DMS114 treated with DMSO at 0.1 percent for 48 hours (cell line): ENCODE measurements around the gene KCNC3.

ENCODE experiments used
- DNase-seq: peaks from one replicate; lab custom pipeline; 2025; ENCODE audit not compliant: unreplicated experiment; lab: John Stamatoyannopoulos, UW

Gene KCNC3

DNA sequence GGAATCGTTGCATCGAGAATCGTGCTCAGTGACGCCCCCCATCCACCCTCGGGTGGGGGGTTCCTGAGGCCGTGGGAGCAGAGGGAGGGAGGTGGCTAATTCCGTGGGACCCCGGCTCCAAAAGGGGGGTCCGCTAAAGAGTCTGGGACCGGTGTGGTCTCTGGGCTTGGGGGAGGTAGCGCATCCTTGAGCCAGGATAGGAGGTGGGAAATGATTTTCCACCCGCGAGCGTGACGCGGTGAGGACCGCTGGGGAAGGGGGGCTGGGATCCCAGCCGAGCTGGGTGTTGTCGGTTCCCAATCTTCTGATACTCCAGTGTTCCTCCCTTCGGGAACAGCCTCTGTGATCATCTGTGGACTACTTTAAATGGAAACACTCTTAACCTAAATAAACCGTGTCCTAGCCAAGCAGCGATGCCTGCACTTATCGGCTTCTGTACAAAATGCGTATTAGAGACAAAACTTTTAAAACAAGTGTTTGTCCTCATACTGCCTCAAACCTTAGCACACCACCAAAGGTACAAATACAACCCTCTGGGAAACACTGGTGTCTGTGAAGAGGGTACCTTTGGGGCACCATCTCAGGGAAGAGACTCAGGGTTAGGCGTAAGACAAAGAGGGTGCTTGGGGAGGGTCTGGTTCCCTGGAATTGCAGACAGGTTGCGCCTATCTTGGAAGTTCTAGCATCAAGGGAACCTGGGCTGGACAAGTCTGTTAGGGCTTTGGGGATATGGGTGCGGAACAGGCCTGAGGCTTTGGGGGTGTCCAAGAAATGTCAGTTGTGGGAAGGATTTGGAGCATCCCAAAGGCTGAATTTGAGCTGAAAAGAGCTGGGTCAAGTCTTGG, 16.0 kb downstream of the KCNC3 start:
- no peak for DNase-seq

DNA sequence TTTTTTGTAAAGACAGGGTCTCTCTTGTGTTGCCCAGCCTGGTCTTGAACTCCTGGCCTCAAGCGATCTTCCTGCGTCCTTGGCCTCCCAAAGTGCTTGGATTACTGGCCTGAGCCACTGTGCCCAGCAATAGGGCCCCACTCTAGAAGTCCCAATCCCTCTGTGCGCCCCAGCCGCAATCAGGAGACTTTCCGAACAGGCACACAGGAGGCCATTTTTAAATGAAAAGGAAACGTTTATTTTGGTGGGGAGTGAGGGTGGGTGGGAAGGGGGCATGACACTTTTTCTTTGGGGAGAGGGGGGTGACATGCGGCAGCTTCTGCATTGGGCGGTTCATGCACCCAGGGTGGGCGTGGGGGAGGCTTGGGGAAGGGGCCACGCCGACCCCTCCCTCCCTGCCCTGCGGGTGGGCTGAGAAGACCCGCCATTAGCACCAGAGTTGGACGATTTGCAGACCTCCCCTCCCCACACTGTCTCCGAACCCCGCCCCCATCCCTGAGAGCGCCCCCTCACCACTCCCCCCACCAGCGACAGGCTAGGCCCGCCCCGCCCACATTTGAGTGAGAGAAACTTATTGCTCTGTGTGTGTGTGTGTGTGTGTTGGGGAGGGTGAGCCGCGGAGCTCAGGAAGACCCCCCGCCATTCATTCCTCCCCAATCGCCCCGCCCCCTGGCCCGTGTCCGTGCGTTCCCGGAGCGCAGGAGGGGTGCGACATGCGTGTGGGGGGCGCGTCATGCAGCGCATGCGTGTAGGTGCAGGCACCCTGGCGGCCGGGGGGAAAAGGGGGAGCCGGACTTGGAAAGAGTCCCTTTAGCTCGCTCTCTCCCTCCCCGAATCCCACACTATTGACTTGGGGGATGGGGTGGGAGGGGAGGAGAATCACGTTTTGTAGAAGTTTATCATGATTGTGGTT, 17.2 kb downstream of the KCNC3 start:
- peak; percentile 51 for DNase-seq

DNA sequence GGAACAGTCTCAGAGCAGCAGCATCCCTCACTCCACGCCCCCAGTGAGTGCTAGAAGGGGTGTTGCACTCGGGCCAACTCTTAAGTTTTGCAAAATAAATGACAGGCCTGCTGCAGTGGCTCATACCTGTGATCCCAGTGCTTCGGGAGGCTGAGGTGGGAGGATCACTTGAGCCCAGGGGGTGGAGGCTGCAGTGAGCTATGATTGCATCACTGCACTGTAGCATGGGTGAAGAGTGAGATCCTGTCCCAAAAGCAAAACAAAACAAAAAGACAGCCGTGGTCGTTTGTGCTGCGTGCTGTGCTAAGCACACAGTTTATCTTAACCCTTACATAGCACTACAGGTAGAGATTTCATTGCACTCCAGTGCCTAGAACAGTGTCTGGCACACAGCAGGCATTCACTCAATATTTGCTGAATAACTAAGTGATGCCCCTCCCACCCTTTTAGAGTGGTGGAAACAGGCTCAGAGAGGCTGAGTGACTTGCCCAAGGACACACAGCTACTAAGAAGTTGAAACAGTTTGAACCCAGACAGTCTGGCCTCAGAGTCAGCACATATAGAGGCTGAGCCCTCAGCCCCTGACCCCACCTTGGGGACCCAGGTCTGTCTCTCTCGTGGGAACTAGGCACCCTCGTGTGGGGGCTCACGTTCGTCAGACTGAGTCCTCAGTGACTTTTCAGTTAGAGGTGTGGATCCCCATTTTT, 18.3 kb downstream of the KCNC3 start:
- no peak for DNase-seq

DNA sequence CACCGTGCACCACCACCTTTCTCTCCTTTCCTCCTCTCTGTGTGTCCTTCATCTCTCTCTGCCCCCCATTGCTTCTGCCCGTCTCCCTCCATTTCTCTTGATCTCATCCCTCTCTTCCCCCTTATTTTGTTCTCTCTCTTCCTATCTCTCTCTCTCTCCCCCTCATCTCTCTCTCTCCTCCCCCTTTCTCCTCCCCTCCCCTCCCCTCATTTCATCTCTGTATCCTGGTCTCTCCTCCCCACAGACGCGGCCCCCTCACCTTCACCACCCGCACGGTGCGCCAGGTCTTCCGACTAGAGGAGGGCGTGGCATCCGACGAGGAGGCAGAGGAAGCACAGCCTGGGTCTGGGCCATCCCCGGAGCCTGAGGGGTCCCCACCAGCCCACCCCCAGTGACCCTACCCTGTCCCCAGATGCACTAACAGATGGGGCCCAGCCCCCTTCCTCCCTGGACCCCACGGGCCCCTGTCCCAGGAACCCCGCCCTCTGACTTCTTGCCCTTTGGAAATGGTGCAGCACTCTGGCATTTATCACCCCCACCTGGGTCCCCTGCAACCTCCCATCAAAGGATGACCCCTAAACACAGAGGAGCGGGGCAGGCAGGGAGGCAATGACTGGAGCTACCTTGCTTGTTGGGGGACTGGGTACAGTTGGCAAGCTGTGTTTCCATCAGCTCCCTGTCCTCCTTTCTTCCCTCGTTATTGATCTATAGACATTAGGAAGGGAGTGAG, 19.6 kb downstream of the KCNC3 start:
- no peak for DNase-seq

DNA sequence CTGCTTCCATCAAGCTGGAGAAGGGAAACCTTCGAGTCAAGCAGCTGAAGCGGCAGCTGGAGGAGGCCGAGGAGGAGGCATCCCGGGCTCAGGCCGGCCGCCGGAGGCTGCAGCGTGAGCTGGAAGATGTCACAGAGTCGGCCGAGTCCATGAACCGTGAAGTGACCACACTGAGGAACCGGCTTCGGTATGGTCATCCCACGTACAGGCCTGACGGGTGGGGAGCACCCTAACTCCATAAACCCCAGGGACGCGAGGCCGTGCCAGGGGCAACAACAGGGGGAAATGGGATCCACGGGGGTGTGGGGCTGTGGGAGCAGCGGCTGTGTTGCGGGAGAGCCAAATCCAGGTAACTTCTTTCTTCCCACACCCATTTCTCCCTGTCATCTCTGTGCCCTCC, 20.2 kb downstream of the KCNC3 start:
- no peak for DNase-seq

DNA sequence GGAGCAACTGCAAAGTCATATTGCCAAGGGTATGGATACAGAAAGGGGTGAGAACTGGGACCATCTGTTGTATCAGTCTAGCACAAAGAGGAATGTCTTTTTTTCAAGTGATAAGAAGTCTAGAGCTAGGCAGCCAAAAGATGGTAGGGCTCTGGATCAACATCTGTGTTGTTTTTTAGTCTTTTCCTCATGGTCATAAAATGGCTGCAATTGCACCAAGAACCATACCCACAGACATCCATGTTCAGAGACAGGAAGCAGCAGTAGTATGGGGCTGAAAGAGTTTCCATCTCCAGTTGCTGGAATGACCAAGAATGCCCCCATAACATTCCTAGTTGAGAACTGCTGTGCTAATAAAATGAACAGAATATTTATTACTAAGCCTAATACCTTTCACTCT, 25.6 kb downstream of the KCNC3 start:
- no peak for DNase-seq

DNA sequence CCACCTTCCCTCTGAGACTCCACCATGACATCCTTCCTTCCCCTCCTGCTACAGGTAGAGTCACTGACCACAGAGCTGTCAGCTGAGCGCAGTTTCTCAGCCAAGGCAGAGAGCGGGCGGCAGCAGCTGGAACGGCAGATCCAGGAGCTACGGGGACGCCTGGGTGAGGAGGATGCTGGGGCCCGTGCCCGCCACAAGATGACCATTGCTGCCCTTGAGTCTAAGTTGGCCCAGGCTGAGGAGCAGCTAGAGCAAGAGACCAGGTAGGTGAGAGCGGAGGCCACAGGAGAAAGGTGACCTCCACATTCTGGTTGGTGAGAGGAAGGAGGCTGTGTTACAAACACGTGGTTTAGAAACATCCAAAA, 27.6 kb downstream of the KCNC3 start:
- DNase-seq: no peak

DNA sequence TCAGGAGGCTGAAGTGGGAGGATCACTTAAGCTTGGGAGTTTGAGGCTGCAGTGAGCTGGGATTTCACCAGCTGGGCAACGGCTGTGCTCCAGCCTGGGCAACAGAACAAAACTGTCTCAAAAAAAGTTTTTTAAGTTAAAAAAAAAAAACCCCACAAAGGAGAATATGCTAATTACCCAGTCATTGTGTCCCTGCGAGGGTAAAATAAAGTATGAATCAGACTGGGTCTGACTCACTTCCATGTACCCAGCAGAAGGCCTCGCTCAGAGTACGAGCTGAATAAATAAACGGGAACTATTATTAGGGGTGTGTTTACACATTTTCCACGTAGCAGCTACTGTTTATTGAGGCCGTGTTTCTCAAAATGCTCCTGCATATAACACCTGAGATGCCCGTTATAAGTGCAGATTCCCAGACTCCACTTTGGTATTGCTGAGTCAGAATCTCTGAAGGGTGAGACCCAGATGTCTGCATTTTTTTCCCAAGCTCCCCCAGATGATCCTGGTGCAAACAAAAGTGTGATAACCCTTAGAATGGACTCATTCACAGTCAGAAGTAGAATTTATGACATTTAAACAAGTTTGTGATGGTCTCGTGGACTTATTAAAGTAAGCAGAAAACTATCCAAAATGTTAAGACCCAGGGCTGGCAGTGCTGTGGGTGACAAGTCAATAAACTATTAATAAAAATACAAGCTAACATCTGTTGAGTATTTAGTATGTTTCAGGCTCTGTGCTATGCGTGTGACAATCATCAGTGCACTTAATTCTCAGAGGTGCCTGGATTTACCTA, 28.2 kb downstream of the KCNC3 start:
- DNase-seq: no peak

DNA sequence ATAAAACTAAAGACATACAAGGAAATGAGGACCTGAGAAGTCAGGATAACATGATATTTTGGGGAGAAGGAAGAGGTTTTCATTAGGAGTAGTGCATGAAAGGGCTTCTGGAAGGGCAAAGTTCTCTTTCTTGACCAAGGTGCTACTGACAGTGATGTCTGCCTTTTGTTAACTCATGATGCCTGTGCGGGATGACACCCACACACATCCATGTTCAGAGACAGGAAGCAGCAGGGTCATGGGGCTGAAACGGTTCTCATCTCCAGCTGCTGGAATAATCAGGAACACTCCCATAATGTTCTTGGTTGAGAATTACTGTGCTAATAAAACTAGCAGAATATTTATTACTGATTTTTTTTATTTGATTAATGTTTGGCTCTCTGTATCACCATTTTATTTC, 29.1 kb downstream of the KCNC3 start:
- DNase-seq: no peak

DNA sequence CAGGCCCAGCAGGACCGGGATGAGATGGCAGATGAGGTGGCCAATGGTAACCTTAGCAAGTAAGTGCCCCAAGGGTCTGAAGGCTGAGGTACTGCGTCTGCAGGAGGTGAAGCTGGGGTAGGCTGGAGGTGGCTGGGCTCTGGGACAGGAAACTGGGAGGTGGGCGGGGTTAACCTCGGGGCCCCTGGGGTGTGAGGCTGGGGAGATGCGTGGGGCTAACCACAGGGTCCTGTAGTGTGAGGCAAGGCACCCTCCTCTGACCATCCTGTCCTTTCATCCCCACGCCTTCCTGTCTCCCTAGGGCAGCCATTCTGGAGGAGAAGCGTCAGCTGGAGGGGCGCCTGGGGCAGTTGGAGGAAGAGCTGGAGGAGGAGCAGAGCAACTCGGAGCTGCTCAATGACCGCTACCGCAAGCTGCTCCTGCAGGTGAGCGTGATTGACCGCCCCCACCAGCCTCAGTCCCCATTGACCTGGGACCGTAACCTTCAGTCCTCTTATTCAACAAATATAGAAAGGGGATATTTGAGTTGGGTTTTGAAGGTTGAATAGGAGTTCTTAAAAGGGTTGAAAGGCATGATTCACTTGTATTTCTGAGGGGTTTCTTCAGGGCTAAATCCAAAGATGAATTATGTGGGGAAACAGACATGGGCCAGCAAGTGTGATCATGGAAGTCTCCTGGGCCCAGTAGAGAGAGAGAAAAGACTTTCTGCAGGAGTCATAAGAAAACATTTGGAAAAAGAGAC, 35.7 kb downstream of the KCNC3 start:
- no peak for DNase-seq

DNA sequence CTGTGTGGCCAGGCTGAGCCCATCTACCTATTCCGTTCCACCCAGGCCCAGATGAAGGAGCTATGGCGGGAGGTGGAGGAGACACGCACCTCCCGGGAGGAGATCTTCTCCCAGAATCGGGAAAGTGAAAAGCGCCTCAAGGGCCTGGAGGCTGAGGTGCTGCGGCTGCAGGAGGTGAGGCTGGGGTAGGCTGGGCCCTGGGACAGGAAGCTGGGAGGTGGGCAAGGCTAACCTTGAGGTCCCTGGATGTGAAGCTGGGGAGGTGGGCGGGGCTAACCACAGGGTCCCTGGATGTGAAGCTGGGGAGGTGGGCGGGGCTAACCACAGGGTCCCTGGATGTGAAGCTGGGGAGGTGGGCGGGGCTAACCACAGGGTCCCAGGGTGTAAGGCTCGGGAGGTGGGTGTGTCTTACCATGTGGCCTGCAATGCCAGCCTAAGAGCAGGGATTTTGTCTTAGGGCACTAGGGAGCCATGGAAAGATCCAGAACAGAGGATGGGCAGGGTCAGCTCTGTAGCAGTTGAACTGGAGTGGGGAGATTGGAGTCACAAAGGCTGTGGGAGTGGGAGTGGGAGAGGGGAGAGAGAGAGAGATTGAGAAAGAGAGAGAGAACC, 36.9 kb downstream of the KCNC3 start:
- DNase-seq: no peak

DNA sequence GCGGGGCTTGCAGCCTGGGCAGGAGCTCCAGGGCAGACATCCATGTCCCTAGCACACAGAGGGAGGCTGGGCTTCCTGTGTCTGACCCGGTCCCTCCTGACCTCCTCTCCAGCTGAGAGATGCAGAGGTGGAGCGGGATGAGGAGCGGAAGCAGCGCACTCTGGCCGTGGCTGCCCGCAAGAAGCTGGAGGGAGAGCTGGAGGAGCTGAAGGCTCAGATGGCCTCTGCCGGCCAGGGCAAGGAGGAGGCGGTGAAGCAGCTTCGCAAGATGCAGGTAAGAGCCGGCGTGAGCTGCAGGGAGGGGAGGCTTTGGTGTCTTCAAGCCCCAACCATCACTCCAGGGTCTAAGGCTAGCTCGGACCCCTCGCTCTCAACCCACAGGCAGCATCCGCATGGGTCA, 38.4 kb downstream of the KCNC3 start:
- no peak for DNase-seq

DNA sequence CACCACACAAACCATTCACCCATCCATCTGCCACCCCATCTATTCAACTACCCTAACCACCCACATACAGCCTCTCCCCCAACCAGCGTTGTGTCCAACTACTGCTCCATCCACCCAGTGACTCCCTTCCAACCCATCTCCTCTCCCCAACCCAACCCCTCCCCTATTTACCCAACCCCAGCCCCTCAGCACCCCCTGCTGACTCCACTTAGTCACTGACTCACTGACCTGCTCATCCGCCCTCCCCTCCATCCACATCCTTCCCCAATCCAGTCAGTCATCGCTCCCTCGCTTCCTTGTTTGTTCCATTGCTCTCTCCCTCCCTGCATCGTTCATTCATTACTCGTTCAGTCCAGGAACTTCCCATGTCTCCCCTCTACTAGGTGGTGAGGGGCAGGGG, 39.2 kb downstream of the KCNC3 start:
- DNase-seq: no peak

DNA sequence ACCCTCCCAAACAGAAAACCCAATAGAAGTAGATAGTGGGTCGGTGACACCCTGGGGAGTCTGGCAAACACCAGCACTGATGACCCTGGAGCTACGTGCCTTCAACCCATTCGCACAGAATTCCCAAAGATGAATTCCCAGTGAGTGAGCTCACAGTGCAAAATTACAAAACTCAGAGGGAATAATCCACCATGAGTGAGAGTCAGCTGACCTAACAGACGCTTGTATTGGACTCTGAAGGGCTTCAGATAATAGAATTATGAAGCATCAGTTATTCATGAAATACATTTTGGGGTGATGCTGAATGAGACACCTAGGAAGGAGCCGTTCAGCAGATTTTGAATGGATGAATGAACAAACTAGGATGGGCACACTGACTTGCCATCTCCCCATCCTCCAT, 40.2 kb downstream of the KCNC3 start:
- DNase-seq: no peak

DNA sequence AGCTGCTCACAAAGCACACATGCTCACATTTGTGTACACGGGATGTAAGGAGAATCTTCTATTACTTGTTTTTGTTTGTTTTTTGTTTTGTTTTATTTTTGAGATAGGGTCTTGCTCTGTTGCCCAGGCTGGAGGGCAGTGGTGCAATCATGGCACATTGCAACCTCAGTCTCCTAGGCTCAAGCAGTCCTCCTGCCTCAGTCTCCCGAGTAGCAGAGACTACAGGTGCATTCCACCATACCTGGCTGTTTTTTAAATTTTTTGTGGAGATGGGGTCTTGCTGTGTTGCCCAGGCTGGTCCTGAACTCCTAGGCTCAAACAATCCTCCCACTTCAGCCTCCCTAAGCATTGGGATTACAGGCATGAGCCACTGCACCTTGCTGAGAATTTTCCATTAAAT, 41.8 kb downstream of the KCNC3 start:
- no peak for DNase-seq

DNA sequence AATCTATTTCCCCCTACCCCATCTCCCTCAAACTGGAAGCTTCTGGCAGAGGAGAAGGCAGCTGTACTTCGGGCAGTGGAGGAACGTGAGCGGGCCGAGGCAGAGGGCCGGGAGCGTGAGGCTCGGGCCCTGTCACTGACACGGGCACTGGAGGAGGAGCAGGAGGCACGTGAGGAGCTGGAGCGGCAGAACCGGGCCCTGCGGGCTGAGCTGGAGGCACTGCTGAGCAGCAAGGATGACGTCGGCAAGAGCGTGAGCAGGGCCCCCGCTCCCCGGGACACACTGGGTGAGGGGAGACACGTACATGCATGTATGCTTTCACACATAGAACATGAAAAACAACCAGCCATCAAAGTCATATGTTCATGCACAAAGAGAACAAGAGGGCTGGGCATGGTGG, 42.7 kb downstream of the KCNC3 start:
- no peak for DNase-seq

DNA sequence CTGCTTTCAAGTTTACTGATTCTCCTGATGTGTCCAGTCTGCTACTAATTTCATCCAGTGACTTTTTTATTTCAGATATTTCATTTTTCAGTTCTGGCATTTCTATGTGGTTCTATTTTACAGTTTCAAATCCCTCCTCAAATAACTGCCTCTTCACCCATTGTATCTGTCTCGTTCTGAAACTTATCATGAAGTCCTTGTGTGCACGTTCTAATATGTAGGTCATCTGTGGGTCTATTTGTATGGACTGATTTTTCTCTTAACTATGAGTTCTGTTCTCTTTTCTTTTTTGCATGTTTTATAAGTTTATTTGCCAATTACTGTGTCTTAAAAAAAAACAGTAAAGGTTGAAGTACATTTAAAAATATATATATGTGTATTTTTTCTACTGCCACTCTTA, 43.3 kb downstream of the KCNC3 start:
- no peak for DNase-seq

DNA sequence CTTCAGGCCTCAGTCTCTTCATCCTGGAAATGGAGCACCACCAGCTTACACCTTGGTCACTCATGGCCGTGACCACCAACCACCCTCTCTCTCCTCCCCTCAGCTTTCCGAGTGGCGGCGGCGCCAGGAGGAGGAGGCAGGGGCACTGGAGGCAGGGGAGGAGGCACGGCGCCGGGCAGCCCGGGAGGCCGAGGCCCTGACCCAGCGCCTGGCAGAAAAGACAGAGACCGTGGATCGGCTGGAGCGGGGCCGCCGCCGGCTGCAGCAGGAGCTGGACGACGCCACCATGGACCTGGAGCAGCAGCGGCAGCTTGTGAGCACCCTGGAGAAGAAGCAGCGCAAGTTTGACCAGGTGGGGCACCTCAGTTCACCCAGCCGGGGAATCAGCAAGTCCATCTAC, 47.7 kb downstream of the KCNC3 start:
- no peak for DNase-seq

DNA sequence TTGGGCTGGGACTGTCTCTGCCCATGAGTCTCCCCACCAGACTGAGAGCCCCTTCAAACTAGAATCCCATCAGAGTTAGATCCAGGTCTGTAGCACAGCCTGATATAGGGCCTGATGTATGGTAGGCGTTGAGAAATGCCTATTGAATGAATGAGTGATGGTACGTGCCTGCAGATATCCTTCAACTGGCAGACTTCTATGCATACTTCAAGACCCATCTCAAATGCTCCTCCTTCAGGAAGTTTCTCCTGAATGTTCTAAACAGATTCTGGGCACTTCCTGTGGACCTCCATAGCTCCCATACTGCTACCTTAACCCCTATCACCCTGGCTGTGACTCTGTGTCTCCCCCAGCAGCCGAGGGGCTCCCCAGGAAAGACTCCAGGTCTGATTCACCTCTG, 48.2 kb downstream of the KCNC3 start:
- DNase-seq: no peak
